ENCODE data around the gene ATAD2B. TPM values are rescaled to one million over a fixed set of nuclear protein-coding genes. Genes with fewer than 3 reads are reported as not detected.

ATAD2B gene
- total RNA-seq, 4 donors from 2014 or later, result 17.1 to 45.4 (median 22.9) TPM

Other genes with a start within 250 kb of the ATAD2B start
- gene UBXN2A, start 13.3 kb upstream of the ATAD2B start, total RNA-seq, result 10 to 100 TPM in 3 of 4 donors, 1 to 10 TPM in 1; 8.4 to 16.1 (median 13.5) TPM
- gene MFSD2B, start 83.0 kb upstream of the ATAD2B start, total RNA-seq, result not detected
- 1 to 10 TPM; 3.7 to 7.2 (median 4.1) TPM for gene WDCP, start 120.3 kb upstream of the ATAD2B start, total RNA-seq
- gene FKBP1B, start 122.6 kb upstream of the ATAD2B start, total RNA-seq, result 1 to 10 TPM; 4.5 to 9.6 (median 5.4) TPM
- gene SF3B6, start 149.2 kb upstream of the ATAD2B start, total RNA-seq, result 10 to 100 TPM; 80.8 to 91.4 (median 89.2) TPM
- 10 to 100 TPM; 11.3 to 44.9 (median 17.2) TPM for gene TP53I3, start 157.7 kb upstream of the ATAD2B start, total RNA-seq
- gene PFN4, start 196.2 kb upstream of the ATAD2B start, total RNA-seq, result under 1 TPM in 1 of 4 donors, not detected in 3; 0.84 TPM
- gene FAM228B, start 196.3 kb upstream of the ATAD2B start, total RNA-seq, result 10 to 100 TPM; 13.4 to 21.8 (median 17.0) TPM
- 1 to 10 TPM in 3 of 4 donors, under 1 TPM in 1; 0.88 to 3.8 (median 2.4) TPM for gene FAM228A, start 247.9 kb upstream of the ATAD2B start, total RNA-seq

Data from omental fat pad (tissue), 4 donors.